Neutrophil (primary cell): ENCODE results near the gene MEDAG.

ENCODE experiments used
- H3K27ac ChIP-seq: fragments of 200-600 bp; sonication (generic); 2 replicates; pipeline ENCODE4 v1.5.1; 2016; ENCODE audit warnings: mild to moderate bottlenecking, moderate library complexity
- H3K27me3 ChIP-seq: fragments of 200-600 bp; sonication (generic); 2 replicates; pipeline ENCODE4 v1.6.0; 2016; ENCODE audit warnings: mild to moderate bottlenecking
- H3K36me3 ChIP-seq: fragments of 200-600 bp; sonication (generic); 2 replicates; pipeline ENCODE4 v1.5.1; 2017
- H3K4me1 ChIP-seq, 2 experiments: fragments of 200-600 bp in 1 of 2; sonication (generic) in 1 of 2; 1 replicate in 1 of 2; 2 replicates in 1 of 2; pipeline versions ENCODE4 v1.5.1 to v1.6.1; 2013 to 2016; ENCODE audit warnings: low read depth in 1 of 2, low read length in 1 of 2, mild to moderate bottlenecking in 1 of 2, moderate library complexity in 1 of 2; ENCODE audit not compliant: control insufficient read depth in 1 of 2, insufficient read depth in 1 of 2
- H3K4me3 ChIP-seq, 2 experiments: fragments of 200-600 bp in 1 of 2; sonication (generic) in 1 of 2; 1 replicate in 1 of 2; 2 replicates in 1 of 2; pipeline ENCODE4 v1.5.1; 2013 to 2016; ENCODE audit warnings: low read depth in 1 of 2, low read length in 1 of 2, mild to moderate bottlenecking in 1 of 2, moderate library complexity in 1 of 2
- H3K9me3 ChIP-seq: fragments of 200-600 bp; sonication (generic); 2 replicates; pipeline ENCODE4 v1.5.1; 2016
- TF ChIP-seq, protein P1 (sequence below): fragments of 200-600 bp; sonication (generic); IDR thresholded peaks from 2 replicates; pipeline ENCODE4 v1.5.1; 2016; ENCODE audit warnings: antibody characterized with exemption

Gene MEDAG

DNA sequence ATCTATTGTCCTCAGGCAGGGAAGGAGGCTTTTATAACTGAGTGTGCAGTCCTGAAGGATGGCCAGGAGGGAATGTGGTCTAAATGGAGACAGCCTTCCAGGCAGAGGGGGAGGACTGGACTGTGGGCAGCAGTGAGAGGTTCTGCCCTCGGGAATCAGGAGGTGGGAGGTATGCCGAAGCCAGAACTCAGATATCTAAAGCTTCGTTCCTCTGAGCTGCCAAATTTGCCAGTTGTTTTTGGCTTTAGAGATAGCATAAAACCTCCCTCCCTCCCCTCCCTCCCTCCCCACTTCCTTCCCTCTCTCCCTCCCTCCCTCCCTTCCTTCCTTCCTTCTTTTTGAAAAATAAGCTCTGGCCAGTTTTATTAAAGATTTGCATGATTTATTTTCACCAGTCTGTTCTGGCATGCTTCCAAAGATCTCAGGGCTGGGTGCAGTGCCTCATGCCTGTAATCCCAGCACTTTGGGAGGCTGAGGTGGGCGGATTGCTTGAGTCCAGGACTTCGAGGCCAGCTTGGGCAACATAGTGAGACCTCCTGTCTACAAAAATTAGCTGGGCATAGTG is 2.4 kb downstream of the MEDAG start:
- TF ChIP-seq, protein P1, sequence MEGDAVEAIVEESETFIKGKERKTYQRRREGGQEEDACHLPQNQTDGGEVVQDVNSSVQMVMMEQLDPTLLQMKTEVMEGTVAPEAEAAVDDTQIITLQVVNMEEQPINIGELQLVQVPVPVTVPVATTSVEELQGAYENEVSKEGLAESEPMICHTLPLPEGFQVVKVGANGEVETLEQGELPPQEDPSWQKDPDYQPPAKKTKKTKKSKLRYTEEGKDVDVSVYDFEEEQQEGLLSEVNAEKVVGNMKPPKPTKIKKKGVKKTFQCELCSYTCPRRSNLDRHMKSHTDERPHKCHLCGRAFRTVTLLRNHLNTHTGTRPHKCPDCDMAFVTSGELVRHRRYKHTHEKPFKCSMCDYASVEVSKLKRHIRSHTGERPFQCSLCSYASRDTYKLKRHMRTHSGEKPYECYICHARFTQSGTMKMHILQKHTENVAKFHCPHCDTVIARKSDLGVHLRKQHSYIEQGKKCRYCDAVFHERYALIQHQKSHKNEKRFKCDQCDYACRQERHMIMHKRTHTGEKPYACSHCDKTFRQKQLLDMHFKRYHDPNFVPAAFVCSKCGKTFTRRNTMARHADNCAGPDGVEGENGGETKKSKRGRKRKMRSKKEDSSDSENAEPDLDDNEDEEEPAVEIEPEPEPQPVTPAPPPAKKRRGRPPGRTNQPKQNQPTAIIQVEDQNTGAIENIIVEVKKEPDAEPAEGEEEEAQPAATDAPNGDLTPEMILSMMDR: no peak
- no peaks in the 10 kb centered on the region for H3K9me3 ChIP-seq
- no peaks in the 10 kb centered on the region for H3K4me1 ChIP-seq
- H3K27me3 ChIP-seq: peaks cover 83% of the 10 kb centered on the region
- no peaks in the 10 kb centered on the region for H3K36me3 ChIP-seq
- no peak overlapping the region for H3K4me3 ChIP-seq
- no peak overlapping the region for H3K27ac ChIP-seq

DNA sequence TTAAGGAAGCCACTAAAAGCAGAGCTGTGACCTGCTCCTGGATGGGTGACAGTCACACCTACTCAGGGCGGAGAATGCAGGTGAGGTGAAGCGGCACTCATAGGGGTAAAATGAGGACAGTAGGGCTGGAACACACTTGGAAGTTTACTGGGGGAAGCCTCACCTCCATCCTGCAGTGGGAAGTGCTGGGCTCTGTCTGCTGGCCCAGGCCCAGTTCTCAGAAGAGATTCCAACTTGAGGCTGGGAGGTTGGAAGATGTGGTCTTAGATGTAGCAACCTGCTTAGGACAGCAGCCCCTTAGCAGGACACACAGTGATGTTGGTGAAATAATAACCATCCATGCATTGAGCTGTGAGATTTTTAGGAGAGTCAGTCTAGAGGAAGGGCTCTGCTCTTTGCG is 4.6 kb downstream of the MEDAG start:
- Histone ChIP-seq H3K27ac (no peak overlapping the region), H3K36me3 (no peaks in the 10 kb centered on the region), H3K4me3 (no peak overlapping the region), H3K27me3 (peaks cover 72% of the 10 kb centered on the region), H3K9me3 (no peaks in the 10 kb centered on the region), H3K4me1 (no peaks in the 10 kb centered on the region)
- TF ChIP-seq, protein P1: no peak

DNA sequence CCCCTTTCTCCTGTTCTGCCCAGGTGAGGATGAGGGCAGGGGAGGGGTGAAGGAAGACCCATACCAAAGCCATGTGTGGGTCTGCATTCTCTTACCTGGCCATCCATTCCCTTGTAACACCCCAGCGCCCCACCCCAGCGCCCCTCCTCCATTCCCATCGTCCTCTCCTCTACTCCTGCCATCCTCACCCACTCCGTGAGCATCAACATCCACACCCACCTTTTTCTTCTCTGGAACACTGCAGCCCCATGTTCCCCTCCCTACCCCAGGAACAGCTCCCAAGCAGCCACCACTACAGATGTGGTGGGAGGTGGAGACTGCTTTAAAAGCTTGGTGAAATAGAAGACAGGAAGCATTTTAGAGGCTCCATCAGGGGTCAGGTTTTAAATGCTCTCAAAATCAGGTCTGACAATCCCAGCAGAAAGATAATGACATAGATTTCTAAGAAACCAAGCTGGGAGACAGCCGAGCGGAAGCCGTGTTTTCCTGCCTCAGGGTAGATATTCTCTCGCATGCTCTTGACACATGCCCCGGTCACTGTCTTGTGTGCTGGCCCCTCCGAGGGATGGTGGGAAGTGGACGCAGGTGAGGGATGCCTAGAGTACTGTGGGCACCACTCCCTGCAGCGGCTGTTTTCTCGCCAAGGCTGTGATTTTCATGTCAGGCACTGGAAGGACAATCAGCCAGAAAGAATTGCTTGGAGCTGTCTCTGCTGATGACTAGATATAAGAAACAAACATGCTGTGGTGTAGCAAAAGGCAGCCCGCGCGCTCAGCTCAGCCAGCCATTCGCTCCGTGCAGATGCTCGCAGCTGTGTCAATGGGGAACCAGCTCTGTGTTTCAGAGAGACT is 9.8 kb downstream of the MEDAG start:
- H3K36me3 ChIP-seq: no peaks in the 10 kb centered on the region
- H3K9me3 ChIP-seq: no peaks in the 10 kb centered on the region
- no peaks in the 10 kb centered on the region for H3K4me1 ChIP-seq
- no peak overlapping the region for H3K4me3 ChIP-seq
- H3K27me3 ChIP-seq: peaks cover 50% of the 10 kb centered on the region
- H3K27ac ChIP-seq: no peak overlapping the region
- TF ChIP-seq, protein P1: no peak

DNA sequence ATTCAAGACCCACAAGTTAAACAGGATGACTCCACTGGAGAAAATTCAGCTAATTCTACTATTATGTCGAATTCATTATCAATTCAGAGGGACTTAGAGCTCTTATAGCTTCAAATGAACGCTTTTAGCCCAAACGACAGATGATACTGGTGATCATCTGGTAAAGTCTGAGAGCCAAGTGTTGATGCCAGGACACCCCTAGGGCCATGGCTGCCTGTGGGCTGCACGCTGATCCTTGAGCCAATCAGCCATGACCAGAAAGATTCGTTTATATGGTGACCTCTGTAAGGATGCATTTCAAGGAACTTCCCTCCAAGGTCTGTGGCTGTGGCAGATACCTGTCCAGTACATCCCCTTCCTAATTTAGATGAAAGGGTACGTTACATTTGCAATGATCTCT is 10.9 kb downstream of the MEDAG start:
- Histone ChIP-seq H3K9me3 (no peaks in the 10 kb centered on the region), H3K36me3 (no peaks in the 10 kb centered on the region)

DNA sequence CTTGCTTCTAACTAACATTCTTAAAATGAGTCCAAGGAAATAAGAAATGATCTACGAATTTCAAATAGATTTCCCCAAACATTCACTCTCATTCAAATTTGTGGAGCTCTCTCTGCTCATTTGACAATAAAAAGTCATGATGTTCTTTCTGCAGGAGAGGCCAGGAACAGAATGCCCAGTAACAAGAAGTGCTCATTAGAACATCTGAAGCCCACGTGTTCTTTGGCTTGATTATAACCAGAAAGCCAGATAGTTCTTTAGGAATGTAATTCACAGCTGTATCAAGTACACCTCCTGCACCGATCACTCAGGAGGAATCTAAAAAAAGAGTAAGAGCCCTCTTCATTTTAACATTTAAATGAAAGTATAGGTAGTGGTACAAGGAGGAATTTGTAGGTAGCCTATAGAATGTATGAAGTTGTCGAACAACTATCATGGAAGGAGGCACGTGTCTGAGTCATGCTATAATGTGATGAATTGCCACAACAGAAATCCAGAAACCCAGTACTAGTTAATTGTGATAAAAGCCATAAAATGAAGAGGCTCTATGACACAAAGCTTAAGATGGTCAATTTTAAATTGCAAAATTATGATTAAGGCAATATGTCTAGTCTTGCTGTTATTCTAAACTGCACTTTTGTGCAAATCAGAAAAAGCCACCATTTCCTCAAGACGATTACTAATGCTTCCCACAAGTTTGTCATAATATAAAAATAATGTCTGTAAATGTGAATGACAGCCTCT is 12.8 kb downstream of the MEDAG start:
- peaks cover 48% of the 10 kb centered on the region for H3K27me3 ChIP-seq

More for the DNA sequence above, 10.9 kb downstream of the MEDAG start:
- peaks cover 41% of the 10 kb centered on the region for H3K27me3 ChIP-seq
- no peaks in the 10 kb centered on the region for H3K4me1 ChIP-seq
- no peak overlapping the region for H3K4me3 ChIP-seq
- H3K27ac ChIP-seq: no peak overlapping the region
- TF ChIP-seq, protein P1: no peak

More for the DNA sequence above, 12.8 kb downstream of the MEDAG start:
- TF ChIP-seq, protein P1: no peak
- no peak overlapping the region for H3K27ac ChIP-seq
- no peaks in the 10 kb centered on the region for H3K4me1 ChIP-seq
- H3K9me3 ChIP-seq: no peaks in the 10 kb centered on the region
- H3K4me3 ChIP-seq: no peak overlapping the region
- no peaks in the 10 kb centered on the region for H3K36me3 ChIP-seq
